Measurements from ENCODE around the gene MIPOL1. TPM values are rescaled to one million over a fixed set of nuclear protein-coding genes. Genes with fewer than 3 reads are reported as not detected.
A peak's percentile ranks its signal among the peaks of the same experiment; 100 is the strongest.

Gene MIPOL1
- total and polyA plus RNA-seq, 2 of the 13 experiments (the other 11 are each of a cell fraction or from before 2014, with no cell fraction given): 8.6 to 34.2 TPM

GRCh38 chr14:37558740-37559139, 361.0 kb downstream of the MIPOL1 start (continued):
- TF ChIP-seq PAXIP1 (CRISPR knock-in tag; conservative IDR thresholded peaks at IDR 0.05): peak; percentile 53; the same call in 1 of the 2 replicates
- TF ChIP-seq GATAD2A (CRISPR knock-in tag; IDR thresholded peaks at IDR 0.05): peak; percentile 19; the same call in 1 of the 2 replicates
- TF ChIP-seq HNF4A (CRISPR knock-in tag; IDR thresholded peaks at IDR 0.05): peak; percentile 76
- no peak for TF ChIP-seq BCLAF1 (IDR thresholded peaks at IDR 0.05)
- 0 out of 2 replicates have a peak, but pooled peaks have one; percentile 44 for TF ChIP-seq KAT2B (IDR thresholded peaks at IDR 0.05; ENCODE audit: borderline replicate concordance, low read depth, low read length)
- 0 out of 2 replicates have a peak, but pooled peaks have one; percentile 18 for TF ChIP-seq ZNF556 (CRISPR knock-in tag; IDR thresholded peaks at IDR 0.05; ENCODE audit: borderline replicate concordance)
- TF ChIP-seq EP300 (IDR thresholded peaks at IDR 0.05; ENCODE audit: low read depth in 2 of 2, low read length in 2 of 2): peak in 1 of 2 experiments; percentile 10; a peak in 1 of 4 replicates
- no peak for TF ChIP-seq EP300 (CRISPR knock-in tag; IDR thresholded peaks at IDR 0.05; ENCODE audit: borderline replicate concordance)
- TF ChIP-seq ZSCAN9 (CRISPR knock-in tag; IDR thresholded peaks at IDR 0.05; ENCODE audit: borderline replicate concordance): no peak
- TF ChIP-seq ZNF414 (CRISPR knock-in tag; IDR thresholded peaks at IDR 0.05): 0 out of 2 replicates have a peak, but pooled peaks have one; percentile 36
- TF ChIP-seq MLXIP (CRISPR knock-in tag; IDR thresholded peaks at IDR 0.05; ENCODE audit: borderline replicate concordance): 0 out of 2 replicates have a peak, but pooled peaks have one; percentile 18
- peak; percentile 59 for TF ChIP-seq ONECUT2 (CRISPR knock-in tag; IDR thresholded peaks at IDR 0.05)
- peak; percentile 76 for TF ChIP-seq ZMYM4 (CRISPR knock-in tag; IDR thresholded peaks at IDR 0.05)
- peak; percentile 36 for TF ChIP-seq HNF4G (IDR thresholded peaks at IDR 0.05; ENCODE audit: borderline replicate concordance, low read depth, low read length)
- 0 out of 2 replicates have a peak, but pooled peaks have one; percentile 33 for TF ChIP-seq HNF4G (CRISPR knock-in tag; IDR thresholded peaks at IDR 0.05; ENCODE audit: borderline replicate concordance, low read depth)
